ENCODE measurements around the gene BRD3OS.
A peak's percentile ranks its signal among the peaks of the same experiment; 100 is the strongest.

BRD3OS gene

GRCh38 chr9:134063571-134064450 lies 38.5 kb downstream of the BRD3OS start:
- no peak for DNase-seq (ENCODE audit: low read depth in 2 of 2)
- no peak overlapping the region for H3K4me3 ChIP-seq (replicated peaks in 1 of 2; ENCODE audit: low read depth in 2 of 2, low read length in 2 of 2)
- TF ChIP-seq CTCF (IDR thresholded peaks at IDR 0.05; ENCODE audit: low read depth, low read length), result no peak

GRCh38 chr9:134064711-134065110 lies 39.4 kb downstream of the BRD3OS start:
- no peak for TF ChIP-seq CTCF (IDR thresholded peaks at IDR 0.05; ENCODE audit: low read depth, low read length)
- DNase-seq (ENCODE audit: low read depth in 2 of 2), result no peak
- no peak overlapping the region for H3K4me3 ChIP-seq (replicated peaks in 1 of 2; ENCODE audit: low read depth in 2 of 2, low read length in 2 of 2)

- TF ChIP-seq CTCF (IDR thresholded peaks at IDR 0.05; ENCODE audit: low read depth, low read length), result no peak
- H3K4me3 ChIP-seq (replicated peaks in 1 of 2; ENCODE audit: low read depth in 2 of 2, low read length in 2 of 2), result peak overlapping the region; percentile 76 to 88
- peak; percentile 53 to 66 for DNase-seq (ENCODE audit: low read depth in 2 of 2)
Measured at GRCh38 chr9:134065612-134066419, 40.5 kb downstream of the BRD3OS start.

GRCh38 chr9:134066526-134066912 lies 41.2 kb downstream of the BRD3OS start:
- peak; percentile 28 to 43 for DNase-seq (ENCODE audit: low read depth in 2 of 2)
- H3K4me3 ChIP-seq (replicated peaks in 1 of 2; ENCODE audit: low read depth in 2 of 2, low read length in 2 of 2), result peak overlapping the region; percentile 76 to 88
- no peak for TF ChIP-seq CTCF (IDR thresholded peaks at IDR 0.05; ENCODE audit: low read depth, low read length)

- TF ChIP-seq CTCF (IDR thresholded peaks at IDR 0.05; ENCODE audit: low read depth, low read length), result no peak
- DNase-seq (ENCODE audit: low read depth in 2 of 2), result peak; percentile 34 to 40
- peak overlapping the region; percentile 76 to 88 for H3K4me3 ChIP-seq (replicated peaks in 1 of 2; ENCODE audit: low read depth in 2 of 2, low read length in 2 of 2)
Measured at GRCh38 chr9:134066913-134067851, 41.9 kb downstream of the BRD3OS start.

Data from cardiac fibroblast (primary cell).